GM21717 (cell line): ENCODE data around the gene SUPT5H.

ENCODE experiments used
- ATAC-seq: cut with Tn5 transposase; IDR thresholded peaks from one replicate; pipeline ENCODE4 v1.9.1; 2021; ENCODE audit warnings: mild to moderate bottlenecking, moderate library complexity; ENCODE audit not compliant: unreplicated experiment

Gene SUPT5H

DNA sequence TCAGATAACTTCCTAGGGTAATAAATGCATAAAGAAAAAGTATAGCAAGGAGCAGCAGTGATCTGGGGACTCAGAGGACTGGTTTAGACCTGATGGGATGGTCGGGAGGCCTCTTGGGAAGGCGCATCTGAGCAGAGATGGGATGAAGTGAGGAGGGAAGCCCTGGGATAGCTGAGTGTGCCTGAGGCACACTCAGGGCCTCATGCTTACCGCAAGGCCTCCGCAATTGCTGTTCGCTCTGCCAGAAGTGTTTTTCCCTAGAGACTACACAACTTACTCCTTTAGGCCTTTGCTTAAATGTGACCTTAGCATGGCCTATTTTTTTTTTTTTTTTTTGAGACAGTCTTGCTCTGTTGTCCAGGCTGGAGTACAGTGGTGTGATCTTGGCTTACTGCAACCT lies 49.3 kb downstream of the SUPT5H start:
- ATAC-seq, result no peak

DNA sequence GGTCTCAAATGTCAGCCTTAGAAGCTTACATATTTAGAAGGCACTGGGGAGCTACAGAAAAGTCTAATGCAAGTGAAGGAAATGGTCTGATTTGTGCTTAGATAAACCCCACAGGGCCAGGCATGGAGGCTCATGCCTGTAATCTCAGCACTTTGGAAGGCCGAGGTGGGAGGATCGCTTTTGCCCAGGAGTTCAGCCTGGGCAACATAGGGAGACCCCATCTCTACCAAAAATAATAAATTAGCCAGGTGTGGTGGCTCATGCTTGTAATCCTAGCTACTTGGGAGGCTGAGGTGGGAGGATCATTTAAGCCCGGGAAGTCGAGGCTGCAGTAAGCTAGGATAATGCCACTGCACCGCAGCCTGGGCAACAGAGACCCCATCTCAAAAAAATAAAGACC lies 50.7 kb downstream of the SUPT5H start:
- ATAC-seq, result no peak

DNA sequence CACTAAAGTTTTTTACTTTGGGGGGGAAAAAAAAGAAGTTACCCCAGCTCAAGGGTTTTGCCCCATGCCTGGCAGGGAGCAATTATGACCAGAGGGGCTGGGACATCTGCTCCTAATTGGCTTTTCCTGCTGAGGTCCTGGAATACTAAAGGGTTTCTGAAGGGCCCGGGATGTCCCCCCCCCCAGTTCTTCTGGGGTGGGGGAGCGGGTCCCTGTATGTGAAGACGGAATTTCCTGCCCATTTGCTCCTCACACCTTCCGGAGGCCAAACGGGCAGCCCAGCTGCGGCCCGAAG lies 52.3 kb downstream of the SUPT5H start:
- no peak for ATAC-seq

DNA sequence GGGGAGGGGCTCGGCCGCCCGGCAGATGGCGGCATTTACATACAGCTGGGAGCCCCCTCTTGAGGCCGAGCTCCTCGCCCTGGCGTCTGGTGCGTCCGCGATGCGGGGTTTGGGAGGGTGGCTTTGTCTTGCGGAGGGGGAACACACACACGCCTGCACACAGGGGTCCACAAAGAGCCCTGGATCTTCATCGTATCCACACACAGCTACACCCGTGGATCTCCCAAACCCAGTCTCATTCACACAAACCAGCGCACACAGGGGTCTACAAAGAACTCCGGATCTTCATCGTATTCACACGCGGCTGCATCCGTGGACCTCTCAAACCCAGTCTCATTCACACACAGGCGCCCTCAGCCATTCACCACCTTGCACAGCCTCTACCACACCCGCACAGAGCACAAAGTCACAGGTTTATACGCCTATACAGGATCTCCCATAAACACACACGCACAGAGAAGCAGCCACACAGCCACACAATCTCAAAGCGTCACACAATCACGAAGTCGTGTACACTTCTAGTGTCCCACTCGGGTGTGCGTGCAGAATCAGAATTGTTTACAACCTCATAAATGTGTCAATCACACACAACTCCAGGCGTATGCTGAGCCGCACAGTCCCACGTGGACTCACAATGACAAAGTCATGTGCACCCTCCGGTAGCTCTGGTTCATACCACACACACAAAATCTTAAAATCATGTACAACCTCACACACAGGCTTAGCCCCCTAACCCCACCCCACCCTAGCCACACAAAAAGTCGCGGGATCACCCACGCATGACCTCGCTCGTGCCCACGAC lies 52.8 kb downstream of the SUPT5H start:
- ATAC-seq, result no peak

DNA sequence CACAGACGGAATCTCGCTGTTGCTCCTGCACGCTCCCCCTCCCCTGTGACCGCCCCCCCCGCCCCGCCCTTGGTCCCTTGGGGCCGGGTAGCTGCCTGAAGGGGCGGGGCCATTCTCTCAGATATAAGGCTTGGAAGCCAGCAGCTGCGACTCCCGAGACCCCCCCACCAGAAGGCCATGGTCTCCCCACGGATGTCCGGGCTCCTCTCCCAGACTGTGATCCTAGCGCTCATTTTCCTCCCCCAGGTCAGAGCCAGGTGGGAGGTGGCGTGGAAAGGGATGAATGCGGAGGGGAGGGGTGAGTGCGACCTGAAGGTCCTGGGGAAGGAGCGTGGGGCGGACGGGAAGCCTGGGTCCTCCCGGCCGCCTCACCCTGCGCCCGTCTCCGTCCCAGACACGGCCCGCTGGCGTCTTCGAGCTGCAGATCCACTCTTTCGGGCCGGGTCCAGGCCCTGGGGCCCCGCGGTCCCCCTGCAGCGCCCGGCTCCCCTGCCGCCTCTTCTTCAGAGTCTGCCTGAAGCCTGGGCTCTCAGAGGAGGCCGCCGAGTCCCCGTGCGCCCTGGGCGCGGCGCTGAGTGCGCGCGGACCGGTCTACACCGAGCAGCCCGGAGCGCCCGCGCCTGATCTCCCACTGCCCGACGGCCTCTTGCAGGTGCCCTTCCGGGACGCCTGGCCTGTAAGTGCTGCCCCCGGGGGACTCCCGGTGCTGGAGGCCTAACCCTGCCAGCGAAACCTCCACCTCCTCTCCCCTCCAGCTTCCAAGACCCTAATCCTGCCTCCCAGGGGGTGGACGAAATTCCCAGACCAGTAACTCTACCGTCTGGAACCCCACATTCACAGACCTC lies 53.6 kb downstream of the SUPT5H start, which contains the start of gene DLL3:
Gene DLL3, plus strand, starts transcription at position 150 of the 845 bp plus-strand sequence. Its CDS starts 28 bp downstream, at position 178.
- no peak for ATAC-seq

DNA sequence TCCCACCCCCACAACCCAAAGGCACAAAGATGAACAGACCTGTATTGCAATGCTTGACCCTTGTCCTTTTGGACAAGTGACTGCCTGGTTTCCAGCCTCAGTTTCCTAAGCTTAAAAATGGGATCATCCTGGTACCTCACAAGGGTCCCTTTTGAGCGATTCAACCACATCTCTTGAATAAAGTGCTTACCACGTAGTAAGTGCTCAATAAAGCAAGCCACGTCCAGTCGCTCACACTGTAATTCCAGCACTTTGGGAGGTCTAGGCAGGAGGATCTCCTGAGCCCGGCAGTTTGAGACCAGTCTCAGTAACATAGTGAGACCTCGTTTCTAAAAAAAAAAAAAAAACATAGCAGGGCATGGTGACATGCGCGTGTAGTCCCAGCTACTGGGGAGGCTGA lies 54.5 kb downstream of the SUPT5H start:
- ATAC-seq, result no peak

DNA sequence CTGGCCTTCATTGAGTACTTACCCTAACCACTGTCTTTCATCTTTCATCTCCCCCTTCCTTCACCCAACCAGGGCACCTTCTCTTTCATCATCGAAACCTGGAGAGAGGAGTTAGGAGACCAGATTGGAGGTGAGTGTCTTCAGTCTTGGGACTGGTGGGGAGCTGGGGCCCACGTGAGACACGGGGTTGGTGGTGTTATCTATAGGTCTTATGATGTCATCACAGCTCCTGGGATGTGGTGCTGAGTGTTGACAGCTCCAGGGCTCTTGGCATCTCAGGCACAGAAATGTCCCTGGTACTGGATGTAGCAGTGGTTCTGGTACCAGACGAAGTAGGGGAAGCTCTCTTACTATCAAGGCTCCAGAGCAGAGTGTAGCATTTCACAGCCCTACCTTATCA lies 55.2 kb downstream of the SUPT5H start:
- ATAC-seq, result no peak

DNA sequence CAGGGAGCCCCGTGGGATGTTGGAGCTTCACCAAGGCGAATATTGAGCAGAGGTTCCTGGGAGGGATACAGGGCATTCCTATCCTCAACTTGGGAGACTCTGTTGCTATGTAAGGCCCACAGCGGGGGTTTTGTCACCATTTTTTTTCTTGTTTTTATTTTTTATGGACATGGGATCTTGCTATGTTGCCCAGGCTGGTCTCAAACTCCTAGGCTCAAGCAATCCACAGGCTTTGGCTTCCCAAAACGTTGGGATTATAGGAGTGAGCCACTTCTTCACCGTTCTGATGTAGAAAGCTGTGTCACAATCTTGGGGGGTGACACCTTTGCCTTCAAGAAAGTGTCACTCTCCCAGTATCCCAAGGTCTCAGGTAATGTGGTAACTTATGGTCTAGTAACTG lies 56.0 kb downstream of the SUPT5H start:
- ATAC-seq, result no peak

DNA sequence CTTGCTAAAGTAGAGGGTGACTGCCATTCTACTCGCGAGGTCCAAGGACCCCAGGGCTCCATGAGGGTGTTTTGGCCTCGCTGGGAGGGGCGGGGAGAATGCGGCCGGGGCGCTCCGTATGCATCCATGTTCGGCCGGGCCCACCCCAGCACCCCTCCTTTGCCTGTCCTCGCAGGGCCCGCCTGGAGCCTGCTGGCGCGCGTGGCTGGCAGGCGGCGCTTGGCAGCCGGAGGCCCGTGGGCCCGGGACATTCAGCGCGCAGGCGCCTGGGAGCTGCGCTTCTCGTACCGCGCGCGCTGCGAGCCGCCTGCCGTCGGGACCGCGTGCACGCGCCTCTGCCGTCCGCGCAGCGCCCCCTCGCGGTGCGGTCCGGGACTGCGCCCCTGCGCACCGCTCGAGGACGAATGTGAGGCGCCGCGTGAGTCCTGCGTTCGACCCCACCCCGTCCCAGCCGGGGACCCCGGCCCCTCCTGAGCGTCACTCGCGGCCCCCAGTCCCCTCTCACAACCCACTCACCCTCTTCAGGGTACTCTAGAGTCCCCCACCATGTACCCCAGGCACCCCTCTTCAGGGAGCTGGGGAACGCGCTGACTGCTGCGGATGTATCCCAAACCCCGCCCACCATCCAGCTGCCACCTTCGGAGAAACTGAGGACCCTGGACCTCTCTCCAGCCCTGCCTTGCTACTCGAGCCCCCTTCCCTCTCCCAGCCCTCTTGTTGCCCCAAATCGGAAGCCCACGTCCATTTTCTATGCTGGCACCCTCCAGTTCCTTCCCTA lies 57.4 kb downstream of the SUPT5H start:
- ATAC-seq, result no peak

DNA sequence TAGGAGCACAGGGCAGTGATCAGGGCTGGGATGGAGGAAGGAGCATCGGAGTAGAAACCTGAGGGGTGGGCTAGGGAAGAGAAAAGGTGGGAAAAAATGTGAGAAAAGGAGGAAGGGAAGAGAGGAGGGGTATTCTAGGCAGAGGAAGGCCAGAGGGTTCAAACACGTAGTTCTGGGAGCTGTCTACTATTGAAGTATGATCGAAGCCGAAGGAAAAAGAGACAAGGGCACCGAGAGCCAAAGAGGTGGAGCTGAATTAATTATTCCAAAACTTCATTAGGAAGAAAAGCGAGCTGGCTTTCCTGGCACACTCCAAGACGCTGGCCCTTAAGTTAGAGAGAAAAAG lies 61.2 kb downstream of the SUPT5H start:
- ATAC-seq, result no peak

DNA sequence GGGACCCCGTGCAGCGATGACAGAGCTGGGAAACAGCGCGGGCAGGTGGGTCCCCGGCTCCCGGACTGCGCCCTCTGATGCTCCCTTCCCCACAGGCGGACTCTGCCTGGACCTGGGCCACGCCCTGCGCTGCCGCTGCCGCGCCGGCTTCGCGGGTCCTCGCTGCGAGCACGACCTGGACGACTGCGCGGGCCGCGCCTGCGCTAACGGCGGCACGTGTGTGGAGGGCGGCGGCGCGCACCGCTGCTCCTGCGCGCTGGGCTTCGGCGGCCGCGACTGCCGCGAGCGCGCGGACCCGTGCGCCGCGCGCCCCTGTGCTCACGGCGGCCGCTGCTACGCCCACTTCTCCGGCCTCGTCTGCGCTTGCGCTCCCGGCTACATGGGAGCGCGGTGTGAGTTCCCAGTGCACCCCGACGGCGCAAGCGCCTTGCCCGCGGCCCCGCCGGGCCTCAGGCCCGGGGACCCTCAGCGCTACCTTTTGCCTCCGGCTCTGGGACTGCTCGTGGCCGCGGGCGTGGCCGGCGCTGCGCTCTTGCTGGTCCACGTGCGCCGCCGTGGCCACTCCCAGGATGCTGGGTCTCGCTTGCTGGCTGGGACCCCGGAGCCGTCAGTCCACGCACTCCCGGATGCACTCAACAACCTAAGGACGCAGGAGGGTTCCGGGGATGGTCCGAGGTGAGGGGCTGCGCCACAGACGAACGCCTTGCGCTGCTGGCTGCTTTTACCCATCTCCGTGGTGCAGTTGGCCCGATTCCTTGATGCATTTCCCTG lies 61.7 kb downstream of the SUPT5H start:
- ATAC-seq, result no peak

DNA sequence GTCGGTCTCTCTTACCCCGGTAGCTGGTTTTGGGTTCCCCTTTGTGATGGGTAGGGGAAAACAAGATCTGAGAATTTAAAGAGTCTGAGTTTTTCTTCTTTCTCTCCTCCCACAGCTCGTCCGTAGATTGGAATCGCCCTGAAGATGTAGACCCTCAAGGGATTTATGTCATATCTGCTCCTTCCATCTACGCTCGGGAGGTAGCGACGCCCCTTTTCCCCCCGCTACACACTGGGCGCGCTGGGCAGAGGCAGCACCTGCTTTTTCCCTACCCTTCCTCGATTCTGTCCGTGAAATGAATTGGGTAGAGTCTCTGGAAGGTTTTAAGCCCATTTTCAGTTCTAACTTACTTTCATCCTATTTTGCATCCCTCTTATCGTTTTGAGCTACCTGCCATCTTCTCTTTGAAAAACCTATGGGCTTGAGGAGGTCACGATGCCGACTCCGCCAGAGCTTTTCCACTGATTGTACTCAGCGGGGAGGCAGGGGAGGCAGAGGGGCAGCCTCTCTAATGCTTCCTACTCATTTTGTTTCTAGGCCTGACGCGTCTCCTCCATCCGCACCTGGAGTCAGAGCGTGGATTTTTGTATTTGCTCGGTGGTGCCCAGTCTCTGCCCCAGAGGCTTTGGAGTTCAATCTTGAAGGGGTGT lies 62.5 kb downstream of the SUPT5H start:
- no peak for ATAC-seq

DNA sequence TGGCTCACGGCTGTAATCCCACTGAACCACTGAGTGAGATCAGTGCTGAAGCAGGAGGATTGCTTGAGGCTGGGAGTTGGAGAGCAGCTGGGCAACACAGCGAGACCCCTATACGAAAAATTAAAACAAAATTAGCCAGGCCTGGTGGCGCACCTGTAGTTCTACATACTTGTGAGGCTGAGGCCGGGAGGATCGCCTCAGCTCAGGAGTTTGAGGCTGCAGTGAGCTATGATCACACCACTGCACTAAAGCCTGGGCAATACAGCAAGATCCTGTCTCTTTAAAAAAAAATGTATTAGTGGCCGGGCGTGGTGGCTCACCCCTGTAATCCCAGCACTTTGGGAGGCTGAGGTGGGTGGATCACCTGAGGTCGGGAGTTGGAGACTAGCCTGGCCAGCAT lies 63.2 kb downstream of the SUPT5H start:
- ATAC-seq, result no peak

DNA sequence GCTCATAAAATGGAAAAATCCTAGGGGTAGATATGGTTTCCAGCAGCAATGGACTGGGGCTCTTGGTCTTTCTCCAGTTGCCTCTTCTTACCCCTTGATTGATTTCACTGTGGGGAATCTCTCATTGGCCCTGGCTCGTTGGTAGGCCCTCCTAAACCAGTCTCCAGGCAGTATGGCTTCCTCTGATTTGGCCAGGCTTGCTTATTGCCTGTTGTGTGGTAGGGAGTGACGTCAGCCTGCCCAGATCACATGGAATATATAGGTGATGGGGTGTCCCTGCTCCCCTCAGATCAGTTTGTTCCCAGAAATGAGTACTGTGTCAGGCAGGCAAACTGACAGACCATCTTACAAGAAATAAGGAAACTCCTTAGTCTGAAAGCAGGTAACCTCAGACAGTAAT lies 63.9 kb downstream of the SUPT5H start:
- no peak for ATAC-seq

DNA sequence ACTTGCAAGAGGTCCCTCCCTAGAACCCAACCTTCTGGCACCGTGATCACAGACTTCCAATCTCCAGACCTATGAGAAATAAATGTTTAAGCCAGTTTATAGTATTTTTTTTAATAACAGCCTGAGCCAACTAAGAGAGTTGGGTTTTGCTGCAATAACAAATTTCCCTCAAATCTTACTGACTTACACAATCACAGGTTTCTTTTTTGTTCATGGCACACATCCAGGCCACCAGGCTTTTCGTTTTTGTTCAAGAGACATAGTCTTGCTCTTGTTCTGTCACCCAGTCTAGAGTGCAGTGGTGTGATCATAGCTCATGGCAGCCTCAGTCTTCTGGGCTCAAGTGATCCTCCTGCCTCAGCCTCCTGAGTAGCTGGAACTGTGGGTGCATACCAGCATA lies 67.6 kb downstream of the SUPT5H start:
- no peak for ATAC-seq

DNA sequence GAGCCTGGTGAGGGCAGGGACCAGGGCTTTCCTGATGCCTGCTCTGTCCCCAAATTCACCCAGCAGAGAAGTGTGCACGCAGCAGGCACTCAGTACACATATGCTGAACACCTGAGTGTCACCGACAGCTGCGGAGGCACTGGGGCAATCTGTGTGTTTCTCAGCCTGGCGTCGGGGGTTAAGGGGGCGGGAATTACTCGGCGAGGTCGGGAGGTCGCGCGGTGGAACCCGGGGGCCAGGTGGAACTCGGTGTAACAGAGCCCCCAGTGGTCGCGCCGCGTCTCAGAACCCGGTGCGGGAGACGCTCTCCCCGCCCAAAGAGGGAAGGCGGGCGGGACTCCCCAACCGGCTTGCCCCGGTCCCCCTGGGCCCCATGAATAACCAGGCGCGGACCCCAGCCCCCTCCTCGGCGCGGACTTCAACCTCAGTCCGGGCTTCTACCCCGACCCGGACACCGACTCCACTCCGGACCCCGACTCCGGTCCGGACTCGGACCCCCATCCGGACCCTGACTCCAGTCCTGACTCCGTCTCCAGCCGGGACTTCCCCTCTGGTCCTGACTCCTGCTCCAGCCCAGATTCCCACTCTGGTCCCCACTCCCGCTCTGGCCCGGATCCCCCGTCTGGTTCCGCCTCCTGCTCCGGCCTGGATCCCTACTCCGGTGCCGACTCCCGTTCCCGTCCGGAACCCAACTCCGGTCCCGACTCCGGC lies 69.6 kb downstream of the SUPT5H start, which contains the start of gene SELENOV:
Gene SELENOV, plus strand, starts transcription at position 300 of the 711 bp plus-strand sequence. Its CDS starts 74 bp downstream, at position 374.
- ATAC-seq, result no peak

DNA sequence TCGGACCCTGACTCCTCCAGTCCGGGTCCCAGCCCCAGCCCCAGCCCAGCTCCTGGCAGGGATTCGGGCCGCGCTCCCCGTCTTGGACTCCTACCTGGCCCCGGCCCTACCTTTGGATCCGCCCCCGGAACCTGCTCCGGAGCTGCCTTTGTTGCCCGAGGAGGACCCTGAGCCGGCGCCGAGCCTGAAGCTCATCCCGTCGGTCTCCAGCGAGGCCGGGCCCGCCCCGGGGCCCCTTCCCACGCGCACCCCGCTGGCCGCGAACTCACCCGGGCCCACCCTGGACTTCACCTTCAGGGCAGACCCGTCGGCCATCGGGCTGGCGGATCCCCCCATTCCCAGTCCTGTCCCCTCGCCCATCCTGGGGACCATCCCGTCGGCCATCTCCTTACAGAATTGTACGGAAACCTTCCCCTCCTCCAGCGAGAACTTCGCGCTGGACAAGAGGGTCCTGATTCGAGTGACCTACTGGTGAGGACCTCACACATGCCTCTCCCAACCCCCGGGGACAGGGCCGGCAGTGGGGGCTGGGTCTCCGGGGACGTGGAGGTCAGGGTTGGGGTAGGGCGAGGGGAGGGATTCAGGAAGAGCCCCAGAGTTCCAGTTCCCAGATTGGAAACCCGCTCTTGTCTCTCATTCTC lies 70.3 kb downstream of the SUPT5H start:
- no peak for ATAC-seq

DNA sequence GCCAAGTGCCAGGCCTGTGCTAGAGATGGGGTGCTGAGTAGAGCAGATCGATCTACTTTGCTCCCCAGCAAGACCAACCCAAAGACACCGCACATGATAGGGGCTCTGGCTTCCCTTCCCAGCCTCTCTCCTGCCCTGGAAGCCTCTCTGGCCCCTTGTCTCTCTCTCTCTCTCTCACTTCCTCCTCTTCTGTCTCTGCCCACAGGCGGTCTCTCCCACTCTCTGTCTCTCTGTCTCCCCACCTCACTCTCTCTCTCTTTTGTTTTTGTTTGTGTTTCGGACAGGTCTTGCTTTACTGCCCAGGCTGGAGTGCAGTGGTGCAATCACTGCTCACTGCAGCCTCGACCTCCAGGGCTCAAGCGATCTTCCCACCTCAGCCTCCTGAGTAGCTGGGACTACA lies 70.9 kb downstream of the SUPT5H start:
- no peak for ATAC-seq

DNA sequence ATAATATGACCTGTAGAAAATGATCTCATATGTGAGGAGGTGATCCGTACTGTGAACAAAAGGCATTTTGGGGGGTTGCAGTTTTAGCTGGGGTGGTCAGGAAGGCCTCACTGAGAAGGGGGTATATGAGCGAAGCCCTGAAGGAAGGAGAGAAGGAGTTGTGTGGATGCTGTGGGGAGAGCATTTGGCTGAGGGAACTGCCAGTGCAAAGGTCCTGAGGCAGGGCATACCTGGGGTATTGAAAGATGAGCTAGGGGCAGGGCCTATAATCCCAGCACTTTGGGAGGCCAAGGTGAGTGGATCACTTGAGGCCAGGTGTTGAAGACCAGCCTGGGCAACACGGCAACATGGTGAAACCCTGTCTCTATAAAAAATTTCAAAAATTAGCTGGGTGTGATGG lies 72.0 kb downstream of the SUPT5H start:
- no peak for ATAC-seq
